ENCODE measurements around the gene SLC15A1. TPM values are rescaled to one million over a fixed set of nuclear protein-coding genes. Genes with fewer than 3 reads are reported as not detected.

Gene SLC15A1
- total RNA-seq, 4 donors from 2014 or later, result 0.97 to 2.1 TPM; not detected in 2

GRCh38 chr13:98792785-98793495, 40.5 kb upstream of the SLC15A1 start:
- H3K4me1 ChIP-seq, result no peaks in the 10 kb centered on the region
- intact Hi-C loops (cut with DNase I; ENCODE audit: low total_unique reads), result no loop called here
- no peaks in the 10 kb centered on the region for H3K9me3 ChIP-seq

GRCh38 chr13:98792321-98792720, 39.8 kb upstream of the SLC15A1 start:
- H3K4me3 ChIP-seq, result no peak overlapping the region
- no peaks in the 10 kb centered on the region for H3K36me3 ChIP-seq
- H3K27me3 ChIP-seq, result no peaks in the 10 kb centered on the region
- TF ChIP-seq POLR2A (IDR thresholded peaks at IDR 0.05) (no peak), CTCF (IDR thresholded peaks at IDR 0.05) (no peak)
- no peak overlapping the region for H3K27ac ChIP-seq
- H3K4me1 ChIP-seq, result no peaks in the 10 kb centered on the region
- intact Hi-C loops (cut with DNase I; ENCODE audit: low total_unique reads), result no loop called here
- H3K9me3 ChIP-seq, result no peaks in the 10 kb centered on the region
- no peak for DNase-seq

More at GRCh38 chr13:98792785-98793495, 40.5 kb upstream of the SLC15A1 start:
- H3K36me3 ChIP-seq, result no peaks in the 10 kb centered on the region
- no peak for DNase-seq
- no peak overlapping the region for H3K27ac ChIP-seq
- no peaks in the 10 kb centered on the region for H3K27me3 ChIP-seq
- no peak overlapping the region for H3K4me3 ChIP-seq
- TF ChIP-seq POLR2A (IDR thresholded peaks at IDR 0.05) (no peak), CTCF (IDR thresholded peaks at IDR 0.05) (no peak)

- H3K4me3 ChIP-seq, result no peak overlapping the region
- H3K27me3 ChIP-seq, result no peaks in the 10 kb centered on the region
- no peaks in the 10 kb centered on the region for H3K9me3 ChIP-seq
- H3K4me1 ChIP-seq, result no peaks in the 10 kb centered on the region
- TF ChIP-seq CTCF (IDR thresholded peaks at IDR 0.05), result no peak
- no peak for TF ChIP-seq POLR2A (IDR thresholded peaks at IDR 0.05)
- intact Hi-C loops (cut with DNase I; ENCODE audit: low total_unique reads), result no loop called here
- no peak for DNase-seq
- no peaks in the 10 kb centered on the region for H3K36me3 ChIP-seq
- H3K27ac ChIP-seq, result no peak overlapping the region
These were observed 39.1 kb upstream of the SLC15A1 start for GRCh38 chr13:98791611-98792010.

GRCh38 chr13:98787996-98788395, 35.5 kb upstream of the SLC15A1 start:
- no peak for DNase-seq
- H3K9me3 ChIP-seq, result no peaks in the 10 kb centered on the region
- no peak overlapping the region for H3K27ac ChIP-seq
- no peaks in the 10 kb centered on the region for H3K27me3 ChIP-seq
- no peaks in the 10 kb centered on the region for H3K4me1 ChIP-seq
- H3K36me3 ChIP-seq, result no peaks in the 10 kb centered on the region
- intact Hi-C loops (cut with DNase I; ENCODE audit: low total_unique reads), result no loop called here
- TF ChIP-seq CTCF (IDR thresholded peaks at IDR 0.05) (no peak), POLR2A (IDR thresholded peaks at IDR 0.05) (no peak)
- no peak overlapping the region for H3K4me3 ChIP-seq

GRCh38 chr13:98787173-98787572, 34.7 kb upstream of the SLC15A1 start:
- TF ChIP-seq POLR2A (IDR thresholded peaks at IDR 0.05) (no peak), CTCF (IDR thresholded peaks at IDR 0.05) (no peak)
- H3K27me3 ChIP-seq, result no peaks in the 10 kb centered on the region
- H3K27ac ChIP-seq, result no peak overlapping the region
- H3K9me3 ChIP-seq, result no peaks in the 10 kb centered on the region
- no peak overlapping the region for H3K4me3 ChIP-seq
- intact Hi-C loops (cut with DNase I; ENCODE audit: low total_unique reads), result no loop called here
- no peaks in the 10 kb centered on the region for H3K36me3 ChIP-seq
- no peaks in the 10 kb centered on the region for H3K4me1 ChIP-seq
- no peak for DNase-seq

Measured in uterus (tissue), 4 donors.